Trophoblast cell (in vitro differentiated cells and primary cell): ENCODE measurements around the gene SAP25.

Experiments used
- DNase-seq, 2 donors: peaks; one replicate each; pipeline ENCODE4 v3.0.0-alpha.2; 2016
- H2AFZ ChIP-seq: 2 replicates; pipeline ENCODE4 v1.6.1; 2013; ENCODE audit warnings: low read length, moderate library complexity, mild to moderate bottlenecking; ENCODE audit not compliant: insufficient read depth, poor library complexity
- H2AK5ac ChIP-seq: 2 replicates; pipeline ENCODE4 v1.6.1; 2013; ENCODE audit warnings: mild to moderate bottlenecking, low read length
- H2BK120ac ChIP-seq: 2 replicates; pipeline ENCODE4 v1.6.1; 2013; ENCODE audit warnings: low read length, mild to moderate bottlenecking, moderate library complexity; ENCODE audit not compliant: insufficient read depth, poor library complexity
- H2BK12ac ChIP-seq: 2 replicates; pipeline ENCODE4 v1.6.1; 2013; ENCODE audit warnings: mild to moderate bottlenecking, low read length, moderate library complexity
- H2BK5ac ChIP-seq: 2 replicates; pipeline ENCODE4 v1.6.1; 2013; ENCODE audit warnings: low read length, low read depth, moderate library complexity, mild to moderate bottlenecking; ENCODE audit not compliant: poor library complexity
- H3K14ac ChIP-seq: 2 replicates; pipeline ENCODE4 v1.6.1; 2013; ENCODE audit warnings: mild to moderate bottlenecking, low read length
- H3K18ac ChIP-seq: 2 replicates; pipeline ENCODE4 v1.6.1; 2013; ENCODE audit warnings: mild to moderate bottlenecking, low read length
- H3K23ac ChIP-seq: 2 replicates; pipeline ENCODE4 v1.6.1; 2013; ENCODE audit warnings: low read length
- H3K27ac ChIP-seq: 2 replicates; pipeline ENCODE4 v1.5.1; 2013; ENCODE audit warnings: low read depth, mild to moderate bottlenecking, inconsistent platforms, low read length, moderate library complexity
- H3K27me3 ChIP-seq: 2 replicates; pipeline ENCODE4 v1.6.1; 2013; ENCODE audit warnings: inconsistent platforms, mild to moderate bottlenecking, low read length, moderate library complexity; ENCODE audit not compliant: insufficient read depth
- H3K36me3 ChIP-seq, 2 experiments: 1 replicate in 1 of 2; 2 replicates in 1 of 2; pipeline ENCODE4 v1.6.1; 2013; ENCODE audit warnings: low read length in 2 of 2, mild to moderate bottlenecking in 2 of 2, moderate library complexity in 1 of 2; ENCODE audit not compliant: insufficient read depth in 2 of 2, control insufficient read depth in 1 of 2
- H3K4ac ChIP-seq: 2 replicates; pipeline ENCODE4 v1.6.1; 2013; ENCODE audit warnings: low read depth, mild to moderate bottlenecking, low read length, moderate library complexity
- H3K4me1 ChIP-seq, 2 experiments: 1 replicate in 1 of 2; 2 replicates in 1 of 2; pipeline ENCODE4 v1.6.1; 2013; ENCODE audit warnings: low read length in 2 of 2, mild to moderate bottlenecking in 2 of 2, moderate library complexity in 1 of 2; ENCODE audit not compliant: insufficient read depth in 2 of 2, control insufficient read depth in 1 of 2
- H3K4me2 ChIP-seq: 2 replicates; pipeline ENCODE4 v1.6.1; 2013; ENCODE audit warnings: inconsistent platforms, mild to moderate bottlenecking, low read length, moderate library complexity
- H3K4me3 ChIP-seq: 2 replicates; pipeline ENCODE4 v1.5.1; 2013; ENCODE audit warnings: mild to moderate bottlenecking, low read depth, low read length, inconsistent platforms
- H3K79me1 ChIP-seq: one replicate; pipeline ENCODE4 v1.6.1; 2013; ENCODE audit warnings: low read length
- H3K79me2 ChIP-seq: 2 replicates; pipeline ENCODE4 v1.6.1; 2013; ENCODE audit warnings: low read length, mild to moderate bottlenecking; ENCODE audit not compliant: control insufficient read depth, insufficient read depth, poor library complexity
- H3K9ac ChIP-seq: 2 replicates; pipeline ENCODE4 v1.6.1; 2013; ENCODE audit warnings: mild to moderate bottlenecking, low read length
- H3K9me3 ChIP-seq: 2 replicates; pipeline ENCODE4 v1.6.1; 2013; ENCODE audit warnings: low read depth, mild to moderate bottlenecking, control low read depth, inconsistent platforms, low read length; ENCODE audit not compliant: insufficient read depth
- H4K12ac ChIP-seq: 2 replicates; pipeline ENCODE4 v1.6.1; 2013; ENCODE audit warnings: low read depth, mild to moderate bottlenecking, low read length, moderate library complexity
- H4K8ac ChIP-seq: 2 replicates; pipeline ENCODE4 v1.6.1; 2013; ENCODE audit warnings: low read depth, mild to moderate bottlenecking, low read length, moderate library complexity
- H4K91ac ChIP-seq: one replicate; pipeline ENCODE4 v1.6.1; 2013; ENCODE audit warnings: low read depth, mild to moderate bottlenecking, low read length, moderate library complexity
- WGBS: extraction: QIAGEN DNeasy Blood & Tissue Kit; methylation state at CpG from one replicate; pipeline ENCODE4 v1.1.7; 2013; ENCODE audit warnings: missing lambda C conversion rate; ENCODE audit not compliant: insufficient read length, insufficient coverage; ENCODE audit errors: extremely low coverage; 5-methylcytosine and 5-hydroxymethylcytosine counted together

Gene SAP25

DNA sequence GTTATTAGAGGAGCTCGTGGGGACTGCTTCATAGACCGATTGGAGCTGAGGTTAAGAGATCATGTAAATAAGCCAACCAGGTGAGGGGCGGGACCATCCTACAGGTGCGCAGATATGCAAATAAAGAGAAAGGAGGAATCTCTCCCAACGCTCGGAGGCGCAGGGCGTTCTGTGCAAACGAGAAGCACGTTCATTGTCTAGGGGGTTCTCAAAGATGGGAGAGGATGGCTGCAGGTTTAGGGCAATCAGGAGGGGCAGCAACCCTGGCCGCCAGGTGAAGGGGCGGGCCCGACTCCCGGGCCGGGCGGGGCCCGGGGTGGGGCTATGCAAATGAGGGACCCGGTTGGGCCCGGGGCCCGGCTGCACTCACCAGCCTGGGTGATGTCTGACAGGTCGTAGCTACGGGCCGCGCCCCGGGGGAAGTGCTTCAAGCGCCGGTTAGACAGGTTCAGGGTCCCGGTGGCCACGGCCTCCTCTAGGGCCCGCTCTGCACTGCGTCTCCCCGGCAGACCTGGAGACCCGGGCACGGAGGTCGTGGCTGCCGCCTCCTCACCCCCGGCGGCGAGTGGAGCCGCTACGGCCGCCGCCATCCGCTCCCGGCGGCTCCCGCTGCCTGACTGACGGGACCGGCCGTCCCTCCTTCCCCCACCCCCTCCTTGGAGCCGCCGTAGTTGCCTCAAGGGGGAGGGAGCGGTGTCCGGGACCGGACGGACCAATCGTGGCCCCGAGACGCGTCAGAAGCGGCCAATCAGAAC lies 12.0 kb upstream of the SAP25 start, which contains the start of gene LRCH4:
Gene LRCH4, minus strand, starts transcription at position 619 of the 755 bp plus-strand sequence. Its CDS starts 29 bp downstream, at position 590.
- peak within 1 kb of the TSS; percentile 93 for H2BK5ac ChIP-seq

GRCh38 chr7:100584683-100585510 lies 11.2 kb upstream of the SAP25 start:
- no CpG with 5 or more reads among the region's 20 CpGs for WGBS

More for the DNA sequence above, 12.0 kb upstream of the SAP25 start, which contains the start of gene LRCH4:
- Histone ChIP-seq H3K18ac (peak within 1 kb of the TSS; percentile 98), H2AK5ac (no peak within 1 kb of the TSS), H2BK120ac (peak within 1 kb of the TSS; percentile 84), H4K8ac (peak within 1 kb of the TSS; percentile 99), H3K27ac (peak within 1 kb of the TSS; percentile 97), H3K14ac (peak within 1 kb of the TSS; percentile 99), H4K91ac (peak within 1 kb of the TSS; percentile 99), H3K23ac (no peak within 1 kb of the TSS), H3K9me3 (peaks cover 2% of the 10 kb centered on the region), H3K4me3 (peak within 1 kb of the TSS; percentile 94), H3K4me1 (peaks cover 12 to 21% of the 10 kb centered on the region in 2 experiments), H3K79me1 (peaks cover 17% of the 10 kb centered on the region), H3K36me3 (peaks cover 23% of the 10 kb centered on the region in 2 experiments), H2AFZ (peak within 1 kb of the TSS; percentile 89), H3K9ac (peak within 1 kb of the TSS; percentile 94), H4K12ac (peak within 1 kb of the TSS; percentile 94), H3K27me3 (no peaks in the 10 kb centered on the region), H3K4ac (peak within 1 kb of the TSS; percentile 91), H3K79me2 (peaks cover 6% of the 10 kb centered on the region), H3K4me2 (peak within 1 kb of the TSS; percentile 91), H2BK12ac (peak within 1 kb of the TSS; percentile 47)
- DNase-seq = peak; percentile 72 to 77
- no CpG with 5 or more reads among the region's 61 CpGs for WGBS

DNA sequence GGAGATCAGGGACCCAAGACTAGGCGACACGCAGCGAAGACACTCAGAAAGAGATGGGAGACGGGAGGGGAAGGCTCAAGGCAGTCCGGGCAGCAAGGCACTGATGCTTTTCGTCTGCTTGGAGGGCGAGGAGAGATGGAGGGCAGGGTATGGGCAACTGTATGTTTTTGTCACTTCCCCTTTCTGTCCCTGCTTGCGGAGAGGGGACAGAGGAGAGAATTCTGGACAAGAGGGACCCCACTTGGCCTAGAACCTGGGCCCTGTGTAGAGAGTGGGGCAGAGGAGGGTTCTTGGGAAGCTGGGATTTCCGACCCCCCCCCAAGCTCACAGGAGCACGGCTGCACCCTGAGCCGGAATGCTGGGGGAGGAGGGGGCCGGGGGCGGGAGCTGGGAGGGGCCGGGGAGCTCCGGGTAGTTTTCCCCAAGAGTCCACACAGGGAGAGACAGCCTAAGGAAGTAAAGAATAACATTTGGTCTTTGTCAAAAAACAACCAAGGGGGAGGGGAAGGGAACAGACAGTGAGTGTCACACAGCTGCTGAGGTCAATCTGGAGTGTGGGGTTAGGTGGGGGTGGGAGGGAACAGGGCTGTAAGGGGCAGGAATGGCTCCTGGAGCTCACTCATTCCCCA lies 10.5 kb upstream of the SAP25 start:
- Histone ChIP-seq H2BK5ac (peak overlapping the region; percentile 10), H3K18ac (peak overlapping the region; percentile 42), H3K27me3 (no peaks in the 10 kb centered on the region), H4K91ac (peak overlapping the region; percentile 36), H3K27ac (peak overlapping the region; percentile 77), H3K4me2 (peak overlapping the region; percentile 82), H2BK120ac (no peak overlapping the region), H3K4me3 (no peak overlapping the region), H3K4me1 (peaks cover 12 to 21% of the 10 kb centered on the region in 2 experiments), H3K14ac (peak overlapping the region; percentile 60), H3K9me3 (peaks cover 3% of the 10 kb centered on the region), H4K8ac (peak overlapping the region; percentile 56), H4K12ac (no peak overlapping the region), H3K36me3 (peaks cover 33 to 36% of the 10 kb centered on the region in 2 experiments), H3K23ac (no peak overlapping the region), H3K79me1 (peaks cover 17% of the 10 kb centered on the region), H2AFZ (no peak overlapping the region), H2BK12ac (no peak overlapping the region), H3K9ac (peak overlapping the region; percentile 11), H2AK5ac (peak overlapping the region; percentile 50), H3K79me2 (peaks cover 6% of the 10 kb centered on the region), H3K4ac (peak overlapping the region; percentile 5)
- WGBS = no CpG with 5 or more reads among the region's 15 CpGs
- DNase-seq = no peak

More at GRCh38 chr7:100584683-100585510, 11.2 kb upstream of the SAP25 start:
- peak overlapping the region; percentile 44 for H4K91ac ChIP-seq
- peak overlapping the region; percentile 82 for H3K4me2 ChIP-seq
- H3K36me3 ChIP-seq = peaks cover 28 to 31% of the 10 kb centered on the region in 2 experiments
- H2BK5ac ChIP-seq = peak overlapping the region; percentile 60
- peak overlapping the region; percentile 11 for H3K9ac ChIP-seq
- no peaks in the 10 kb centered on the region for H3K27me3 ChIP-seq
- H3K4me3 ChIP-seq = peak overlapping the region; percentile 94
- no peak overlapping the region for H2BK12ac ChIP-seq
- H4K12ac ChIP-seq = no peak overlapping the region
- H2BK120ac ChIP-seq = peak overlapping the region; percentile 43
- H3K9me3 ChIP-seq = peaks cover 3% of the 10 kb centered on the region
- H3K23ac ChIP-seq = no peak overlapping the region
- H3K4ac ChIP-seq = no peak overlapping the region
- peaks cover 6% of the 10 kb centered on the region for H3K79me2 ChIP-seq
- no peak overlapping the region for H2AK5ac ChIP-seq
- peak overlapping the region; percentile 42 for H3K18ac ChIP-seq
- H2AFZ ChIP-seq = peak overlapping the region; percentile 12
- peak overlapping the region; percentile 97 for H3K27ac ChIP-seq
- peak; percentile 93 to 98 for DNase-seq
- H4K8ac ChIP-seq = peak overlapping the region; percentile 99
- peaks cover 17% of the 10 kb centered on the region for H3K79me1 ChIP-seq
- H3K14ac ChIP-seq = peak overlapping the region; percentile 60
- peaks cover 12 to 21% of the 10 kb centered on the region in 2 experiments for H3K4me1 ChIP-seq
